OCI-LY3 (cell line): ENCODE measurements around the gene CCDC142.

Experiments used
- H2AFZ ChIP-seq: fragments of 200-600, 300-600 bp; shearing (Covaris generic); 2 replicates; pipeline ENCODE4 v1.6.0; 2014; ENCODE audit warnings: antibody characterized with exemption, low read depth, low read length
- H3K27ac ChIP-seq: fragments of 200-600, 300-600 bp; sonication (generic); 2 replicates; pipeline ENCODE4 v1.5.1; 2014; ENCODE audit warnings: mild to moderate bottlenecking, low read length, moderate library complexity, mixed read lengths
- H3K27me3 ChIP-seq: fragments of 200-600, 300-600 bp; sonication (generic); 2 replicates; pipeline ENCODE4 v1.6.1; 2014; ENCODE audit warnings: low read depth, low read length, mixed read lengths
- H3K36me3 ChIP-seq: fragments of 200-600, 300-600 bp; sonication (generic); replicated peaks from 2 replicates; pipeline ENCODE3; 2014; ENCODE audit warnings: low read depth, low read length, mixed read lengths
- H3K4me1 ChIP-seq: fragments of 300-600, 200-600 bp; sonication (generic); 2 replicates; pipeline ENCODE4 v1.6.1; 2014; ENCODE audit warnings: low read length, mixed read lengths
- H3K4me2 ChIP-seq: fragments of 200-600, 300-600 bp; sonication (generic); 2 replicates; pipeline ENCODE4 v1.6.1; 2014; ENCODE audit warnings: low read length, mixed read lengths
- H3K4me3 ChIP-seq: fragments of 300-600, 200-600 bp; sonication (generic); 2 replicates; pipeline ENCODE4 v1.5.1; 2014; ENCODE audit warnings: antibody characterized with exemption, mild to moderate bottlenecking, low read length, moderate library complexity
- H3K79me2 ChIP-seq: fragments of 300-600, 200-600 bp; shearing (Covaris generic); 2 replicates; pipeline ENCODE4 v1.6.1; 2014; ENCODE audit warnings: mild to moderate bottlenecking, low read length, mixed read lengths
- H3K9ac ChIP-seq: fragments of 300-600, 200-600 bp; shearing (Covaris generic); 2 replicates; pipeline ENCODE4 v1.6.0; 2014; ENCODE audit warnings: mild to moderate bottlenecking, low read length, moderate library complexity
- H3K9me3 ChIP-seq: fragments of 200-600, 300-600 bp; shearing (Covaris generic); 2 replicates; pipeline ENCODE4 v1.6.1; 2014; ENCODE audit warnings: low read length, mixed read lengths; ENCODE audit not compliant: insufficient read depth
- H4K20me1 ChIP-seq: fragments of 200-600, 300-600 bp; sonication (generic); 2 replicates; pipeline ENCODE4 v1.6.1; 2016; ENCODE audit warnings: low read length, mixed read lengths; ENCODE audit not compliant: insufficient read depth
- CTCF ChIP-seq: fragments of 200-600, 300-600 bp; sonication (generic); IDR thresholded peaks from 2 replicates; pipeline ENCODE4 v1.5.1; 2014; ENCODE audit warnings: antibody characterized with exemption, low read length, low read depth
- EZH2phosphoT487 ChIP-seq: fragments of 200-600 bp; shearing (Covaris generic); IDR thresholded peaks from 2 replicates; pipeline ENCODE4 v1.6.1; 2018; ENCODE audit warnings: antibody characterized with exemption, mixed run types, low read depth

The CCDC142 gene

GRCh38 chr2:74512744-74513604 is 30.2 kb upstream of the CCDC142 start:
- Histone ChIP-seq H3K4me3 (peak overlapping the region; percentile 84), H2AFZ (no peak overlapping the region), H3K27ac (no peak overlapping the region; the same call in 1 of the 2 replicates), H3K9me3 (no peaks in the 10 kb centered on the region), H3K79me2 (no peaks in the 10 kb centered on the region), H4K20me1 (no peaks in the 10 kb centered on the region), H3K36me3 (no peaks in the 10 kb centered on the region), H3K4me2 (peak overlapping the region; percentile 81), H3K9ac (peak overlapping the region; percentile 61), H3K4me1 (peaks cover 16% of the 10 kb centered on the region), H3K27me3 (no peaks in the 10 kb centered on the region)
- TF ChIP-seq EZH2phosphoT487: no peak

- TF ChIP-seq EZH2phosphoT487 (no peak), CTCF (no peak)
These were observed 28.5 kb upstream of the CCDC142 start for GRCh38 chr2:74511104-74511989.

GRCh38 chr2:74510272-74510671 is 27.5 kb upstream of the CCDC142 start:
- Histone ChIP-seq H3K4me1 (peaks cover 26% of the 10 kb centered on the region), H3K4me2 (no peak overlapping the region), H4K20me1 (no peaks in the 10 kb centered on the region), H3K9ac (no peak overlapping the region), H2AFZ (no peak overlapping the region), H3K27me3 (no peaks in the 10 kb centered on the region), H3K9me3 (no peaks in the 10 kb centered on the region), H3K36me3 (peaks cover 8% of the 10 kb centered on the region), H3K27ac (no peak overlapping the region), H3K4me3 (no peak overlapping the region), H3K79me2 (peaks cover 11% of the 10 kb centered on the region)
- TF ChIP-seq EZH2phosphoT487 (no peak), CTCF (no peak)

More at GRCh38 chr2:74511104-74511989, 28.5 kb upstream of the CCDC142 start:
- peaks cover 7% of the 10 kb centered on the region for H3K79me2 ChIP-seq
- no peaks in the 10 kb centered on the region for H3K36me3 ChIP-seq
- H3K9ac ChIP-seq: no peak overlapping the region
- peaks cover 19% of the 10 kb centered on the region for H3K4me1 ChIP-seq
- no peak overlapping the region for H3K4me3 ChIP-seq
- no peak overlapping the region for H3K27ac ChIP-seq
- no peak overlapping the region for H2AFZ ChIP-seq
- H3K27me3 ChIP-seq: no peaks in the 10 kb centered on the region
- no peaks in the 10 kb centered on the region for H4K20me1 ChIP-seq
- H3K4me2 ChIP-seq: no peak overlapping the region
- H3K9me3 ChIP-seq: no peaks in the 10 kb centered on the region

GRCh38 chr2:74507926-74508520 is 25.2 kb upstream of the CCDC142 start:
- Histone ChIP-seq H4K20me1 (no peaks in the 10 kb centered on the region), H3K9ac (peak overlapping the region; percentile 91), H3K9me3 (no peaks in the 10 kb centered on the region), H2AFZ (peak overlapping the region; percentile 24; the same call in 1 of the 2 replicates), H3K36me3 (peaks cover 13% of the 10 kb centered on the region), H3K4me3 (peak overlapping the region; percentile 82), H3K4me1 (peaks cover 32% of the 10 kb centered on the region), H3K27ac (peak overlapping the region; percentile 93), H3K4me2 (peak overlapping the region; percentile 88), H3K27me3 (no peaks in the 10 kb centered on the region), H3K79me2 (peaks cover 11% of the 10 kb centered on the region)
- no peak for TF ChIP-seq CTCF
- no peak for TF ChIP-seq EZH2phosphoT487
